HepG2 (cell line): ENCODE data around the gene SERAC1. TPM values are rescaled to one million over a fixed set of nuclear protein-coding genes. Genes with fewer than 3 reads are reported as not detected.

Experiments
- CREBL2 ChIP-seq: sonication (generic); formaldehyde crosslinking; IDR thresholded peaks from 2 replicates; pipeline ENCODE4 v1.8.1; 2023; ENCODE audit warnings: missing genetic modification reagents, mild to moderate bottlenecking, borderline replicate concordance
- HMG20B ChIP-seq: conservative IDR thresholded peaks from 2 replicates; pipeline ENCODE4 v1.6.1; 2016; ENCODE audit warnings: missing genetic modification reagents, missing compliant biosample characterization
- KLF13 ChIP-seq: sonication (generic); formaldehyde crosslinking; IDR thresholded peaks from 2 replicates; pipeline ENCODE4 v1.4.0; 2020; ENCODE audit warnings: mild to moderate bottlenecking, missing genetic modification reagents
- MIXL1 ChIP-seq: IDR thresholded peaks from 2 replicates; pipeline ENCODE4 v1.6.1; 2016
- YEATS4 ChIP-seq: sonication (generic); formaldehyde crosslinking; IDR thresholded peaks from 2 replicates; pipeline ENCODE4 v1.4.0; 2020; ENCODE audit warnings: missing genetic modification reagents, borderline replicate concordance
- ZFX ChIP-seq: sonication (generic); formaldehyde crosslinking; IDR thresholded peaks from 2 replicates; pipeline ENCODE4 v1.4.0; 2020; ENCODE audit warnings: mild to moderate bottlenecking, low read depth, missing genetic modification reagents, moderate library complexity
- ZMYM3 ChIP-seq: sonication (generic); formaldehyde crosslinking; IDR thresholded peaks from 2 replicates; pipeline ENCODE4 v1.5.1; 2020; ENCODE audit warnings: mild to moderate bottlenecking, missing genetic modification reagents
- ZNF3 ChIP-seq: IDR thresholded peaks from 2 replicates; pipeline ENCODE4 v1.7.0; 2017; ENCODE audit warnings: inconsistent platforms
- ZNF317 ChIP-seq: sonication (generic); formaldehyde crosslinking; IDR thresholded peaks from 2 replicates; pipeline ENCODE4 v1.5.0; 2020; ENCODE audit warnings: mild to moderate bottlenecking, missing genetic modification reagents
- ZNF784 ChIP-seq: sonication (generic); formaldehyde crosslinking; IDR thresholded peaks from 2 replicates; pipeline ENCODE4 v1.5.1; 2020; ENCODE audit warnings: missing genetic modification reagents, mild to moderate bottlenecking, borderline replicate concordance
- ZSCAN20 ChIP-seq: sonication (generic); formaldehyde crosslinking; IDR thresholded peaks from 2 replicates; pipeline ENCODE4 v1.4.0; 2020; ENCODE audit warnings: missing genetic modification reagents, mild to moderate bottlenecking, borderline replicate concordance
- polyA plus RNA-seq, 8 experiments: library from polyadenylated mRNA; depleted of rRNA in 3 of 8; stranded (reverse) in 7 of 8; unstranded in 1 of 8; fragments of >200 nt; fragmentation: Illumina TruSeq in 4 of 8; extraction: Trizol in 4 of 8; gene quantifications; 2 replicates each; pipeline versions ENCODE4 v1.2.1 to v1.2.3, GENCODE V29; 2011 to 2016; ENCODE audit warnings: low read depth in 4 of 8, missing spikeins in 1 of 8, mixed read lengths in 1 of 8; ENCODE audit not compliant: insufficient read depth in 1 of 8
- total RNA-seq, 5 experiments: library from RNA; depleted of rRNA; stranded (reverse); fragments of >200 nt; fragmentation: Illumina TruSeq; extraction: Trizol; gene quantifications; 2 replicates each; pipeline ENCODE4 v1.2.3, GENCODE V29; 2016; ENCODE audit warnings: low read depth in 1 of 5
- TF ChIP-seq, protein P1 (sequence below): sonication (generic); formaldehyde crosslinking; IDR thresholded peaks from 2 replicates; pipeline ENCODE4 v1.4.0; 2020; ENCODE audit warnings: missing genetic modification reagents, mild to moderate bottlenecking, borderline replicate concordance
- TF ChIP-seq, protein P2 (sequence below): IDR thresholded peaks from 2 replicates; pipeline ENCODE4 v1.6.1; 2016; ENCODE audit warnings: missing genetic modification reagents, missing compliant biosample characterization
- TF ChIP-seq, protein P3 (sequence below): IDR thresholded peaks from 2 replicates; pipeline ENCODE4 v1.6.1; 2018; ENCODE audit warnings: missing genetic modification reagents, mild to moderate bottlenecking, missing compliant biosample characterization
- TF ChIP-seq, protein P4 (sequence below): sonication (generic); formaldehyde crosslinking; IDR thresholded peaks from 2 replicates; pipeline ENCODE4 v1.4.0; 2020; ENCODE audit warnings: mild to moderate bottlenecking, low read depth, missing genetic modification reagents
- TF ChIP-seq, protein P5 (sequence below): sonication (generic); formaldehyde crosslinking; IDR thresholded peaks from 2 replicates; pipeline ENCODE4 v1.5.0; 2020; ENCODE audit warnings: mild to moderate bottlenecking, missing genetic modification reagents, borderline replicate concordance

SERAC1 gene
- total and polyA plus RNA-seq, 2 of the 13 experiments (the other 11 are each of a cell fraction or from before 2014, with no cell fraction given), result 4.5 to 8.1 TPM

DNA sequence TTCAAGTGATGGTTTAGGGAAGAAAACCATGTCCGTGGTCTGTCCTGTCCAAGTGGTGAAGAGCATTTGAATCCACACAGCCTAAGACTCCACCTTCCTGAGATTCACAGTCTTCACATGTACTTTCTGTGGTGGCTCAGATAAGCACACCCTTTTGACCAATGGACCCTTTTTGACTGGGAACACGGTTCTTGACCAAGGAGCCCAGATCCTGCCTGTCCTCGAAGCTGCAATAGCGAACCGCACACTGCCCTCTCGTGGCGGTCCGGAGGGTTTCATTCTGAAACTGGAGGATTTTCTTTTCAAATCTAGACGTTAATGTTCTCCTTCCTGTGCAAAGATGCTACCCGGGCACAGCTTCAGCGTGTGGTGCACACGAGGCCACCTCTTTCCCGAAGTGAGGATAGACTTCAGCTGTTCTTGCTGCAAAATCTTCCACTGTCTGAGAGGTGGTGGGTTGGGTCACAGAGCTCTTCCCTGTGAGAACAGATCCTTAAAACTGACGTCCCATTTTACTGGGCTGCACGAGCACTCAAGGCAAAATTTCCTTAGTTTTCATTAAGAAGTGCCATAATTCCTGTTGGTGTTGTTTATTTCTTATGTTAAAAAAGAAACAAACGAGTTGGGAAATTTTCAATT is 95.9 kb downstream of the SERAC1 start (continued):
- TF ChIP-seq, protein P1, sequence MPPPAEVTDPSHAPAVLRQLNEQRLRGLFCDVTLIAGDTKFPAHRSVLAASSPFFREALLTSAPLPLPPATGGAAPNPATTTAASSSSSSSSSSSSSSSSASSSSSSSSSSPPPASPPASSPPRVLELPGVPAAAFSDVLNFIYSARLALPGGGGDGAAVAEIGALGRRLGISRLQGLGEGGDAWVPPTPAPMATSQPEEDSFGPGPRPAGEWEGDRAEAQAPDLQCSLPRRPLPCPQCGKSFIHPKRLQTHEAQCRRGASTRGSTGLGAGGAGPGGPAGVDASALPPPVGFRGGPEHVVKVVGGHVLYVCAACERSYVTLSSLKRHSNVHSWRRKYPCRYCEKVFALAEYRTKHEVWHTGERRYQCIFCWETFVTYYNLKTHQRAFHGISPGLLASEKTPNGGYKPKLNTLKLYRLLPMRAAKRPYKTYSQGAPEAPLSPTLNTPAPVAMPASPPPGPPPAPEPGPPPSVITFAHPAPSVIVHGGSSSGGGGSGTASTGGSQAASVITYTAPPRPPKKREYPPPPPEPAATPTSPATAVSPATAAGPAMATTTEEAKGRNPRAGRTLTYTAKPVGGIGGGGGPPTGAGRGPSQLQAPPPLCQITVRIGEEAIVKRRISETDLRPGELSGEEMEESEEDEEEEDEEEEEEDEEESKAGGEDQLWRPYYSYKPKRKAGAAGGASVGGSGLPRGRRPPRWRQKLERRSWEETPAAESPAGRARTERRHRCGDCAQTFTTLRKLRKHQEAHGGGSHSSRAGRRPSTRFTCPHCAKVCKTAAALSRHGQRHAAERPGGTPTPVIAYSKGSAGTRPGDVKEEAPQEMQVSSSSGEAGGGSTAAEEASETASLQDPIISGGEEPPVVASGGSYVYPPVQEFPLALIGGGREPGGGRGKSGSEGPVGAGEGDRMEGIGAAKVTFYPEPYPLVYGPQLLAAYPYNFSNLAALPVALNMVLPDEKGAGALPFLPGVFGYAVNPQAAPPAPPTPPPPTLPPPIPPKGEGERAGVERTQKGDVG (CRISPR knock-in tag), result no peak
- TF ChIP-seq ZNF3 (CRISPR knock-in tag) (no peak), ZNF784 (CRISPR knock-in tag) (no peak; the same call in 1 of the 2 replicates), ZSCAN20 (CRISPR knock-in tag) (no peak), ZNF317 (CRISPR knock-in tag) (peak; percentile 57; the same call in 1 of the 2 replicates), ZMYM3 (CRISPR knock-in tag) (no peak), HMG20B (CRISPR knock-in tag) (0 out of 2 replicates have a peak, but pooled peaks have one; percentile 18), MIXL1 (CRISPR knock-in tag) (0 out of 2 replicates have a peak, but pooled peaks have one; percentile 31), YEATS4 (0 out of 2 replicates have a peak, but pooled peaks have one; percentile 16), ZFX (0 out of 2 replicates have a peak, but pooled peaks have one; percentile 36), CREBL2 (CRISPR knock-in tag) (no peak), KLF13 (no peak)
- TF ChIP-seq, protein P2, sequence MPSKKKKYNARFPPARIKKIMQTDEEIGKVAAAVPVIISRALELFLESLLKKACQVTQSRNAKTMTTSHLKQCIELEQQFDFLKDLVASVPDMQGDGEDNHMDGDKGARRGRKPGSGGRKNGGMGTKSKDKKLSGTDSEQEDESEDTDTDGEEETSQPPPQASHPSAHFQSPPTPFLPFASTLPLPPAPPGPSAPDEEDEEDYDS (CRISPR knock-in tag), result no peak; the same call in 1 of the 2 replicates
- TF ChIP-seq, protein P3, sequence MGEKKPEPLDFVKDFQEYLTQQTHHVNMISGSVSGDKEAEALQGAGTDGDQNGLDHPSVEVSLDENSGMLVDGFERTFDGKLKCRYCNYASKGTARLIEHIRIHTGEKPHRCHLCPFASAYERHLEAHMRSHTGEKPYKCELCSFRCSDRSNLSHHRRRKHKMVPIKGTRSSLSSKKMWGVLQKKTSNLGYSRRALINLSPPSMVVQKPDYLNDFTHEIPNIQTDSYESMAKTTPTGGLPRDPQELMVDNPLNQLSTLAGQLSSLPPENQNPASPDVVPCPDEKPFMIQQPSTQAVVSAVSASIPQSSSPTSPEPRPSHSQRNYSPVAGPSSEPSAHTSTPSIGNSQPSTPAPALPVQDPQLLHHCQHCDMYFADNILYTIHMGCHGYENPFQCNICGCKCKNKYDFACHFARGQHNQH (CRISPR knock-in tag), result no peak
- TF ChIP-seq, protein P4, sequence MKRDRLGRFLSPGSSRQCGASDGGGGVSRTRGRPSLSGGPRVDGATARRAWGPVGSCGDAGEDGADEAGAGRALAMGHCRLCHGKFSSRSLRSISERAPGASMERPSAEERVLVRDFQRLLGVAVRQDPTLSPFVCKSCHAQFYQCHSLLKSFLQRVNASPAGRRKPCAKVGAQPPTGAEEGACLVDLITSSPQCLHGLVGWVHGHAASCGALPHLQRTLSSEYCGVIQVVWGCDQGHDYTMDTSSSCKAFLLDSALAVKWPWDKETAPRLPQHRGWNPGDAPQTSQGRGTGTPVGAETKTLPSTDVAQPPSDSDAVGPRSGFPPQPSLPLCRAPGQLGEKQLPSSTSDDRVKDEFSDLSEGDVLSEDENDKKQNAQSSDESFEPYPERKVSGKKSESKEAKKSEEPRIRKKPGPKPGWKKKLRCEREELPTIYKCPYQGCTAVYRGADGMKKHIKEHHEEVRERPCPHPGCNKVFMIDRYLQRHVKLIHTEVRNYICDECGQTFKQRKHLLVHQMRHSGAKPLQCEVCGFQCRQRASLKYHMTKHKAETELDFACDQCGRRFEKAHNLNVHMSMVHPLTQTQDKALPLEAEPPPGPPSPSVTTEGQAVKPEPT (CRISPR knock-in tag), result 0 out of 2 replicates have a peak, but pooled peaks have one; percentile 48
- TF ChIP-seq, protein P5, sequence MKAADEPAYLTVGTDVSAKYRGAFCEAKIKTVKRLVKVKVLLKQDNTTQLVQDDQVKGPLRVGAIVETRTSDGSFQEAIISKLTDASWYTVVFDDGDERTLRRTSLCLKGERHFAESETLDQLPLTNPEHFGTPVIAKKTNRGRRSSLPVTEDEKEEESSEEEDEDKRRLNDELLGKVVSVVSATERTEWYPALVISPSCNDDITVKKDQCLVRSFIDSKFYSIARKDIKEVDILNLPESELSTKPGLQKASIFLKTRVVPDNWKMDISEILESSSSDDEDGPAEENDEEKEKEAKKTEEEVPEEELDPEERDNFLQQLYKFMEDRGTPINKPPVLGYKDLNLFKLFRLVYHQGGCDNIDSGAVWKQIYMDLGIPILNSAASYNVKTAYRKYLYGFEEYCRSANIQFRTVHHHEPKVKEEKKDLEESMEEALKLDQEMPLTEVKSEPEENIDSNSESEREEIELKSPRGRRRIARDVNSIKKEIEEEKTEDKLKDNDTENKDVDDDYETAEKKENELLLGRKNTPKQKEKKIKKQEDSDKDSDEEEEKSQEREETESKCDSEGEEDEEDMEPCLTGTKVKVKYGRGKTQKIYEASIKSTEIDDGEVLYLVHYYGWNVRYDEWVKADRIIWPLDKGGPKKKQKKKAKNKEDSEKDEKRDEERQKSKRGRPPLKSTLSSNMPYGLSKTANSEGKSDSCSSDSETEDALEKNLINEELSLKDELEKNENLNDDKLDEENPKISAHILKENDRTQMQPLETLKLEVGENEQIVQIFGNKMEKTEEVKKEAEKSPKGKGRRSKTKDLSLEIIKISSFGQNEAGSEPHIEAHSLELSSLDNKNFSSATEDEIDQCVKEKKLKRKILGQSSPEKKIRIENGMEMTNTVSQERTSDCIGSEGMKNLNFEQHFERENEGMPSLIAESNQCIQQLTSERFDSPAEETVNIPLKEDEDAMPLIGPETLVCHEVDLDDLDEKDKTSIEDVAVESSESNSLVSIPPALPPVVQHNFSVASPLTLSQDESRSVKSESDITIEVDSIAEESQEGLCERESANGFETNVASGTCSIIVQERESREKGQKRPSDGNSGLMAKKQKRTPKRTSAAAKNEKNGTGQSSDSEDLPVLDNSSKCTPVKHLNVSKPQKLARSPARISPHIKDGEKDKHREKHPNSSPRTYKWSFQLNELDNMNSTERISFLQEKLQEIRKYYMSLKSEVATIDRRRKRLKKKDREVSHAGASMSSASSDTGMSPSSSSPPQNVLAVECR (CRISPR knock-in tag), result peak; percentile 50; the same call in 1 of the 2 replicates
